HEK293 (cell line): Measurements from ENCODE around the gene GADD45GIP1.

Source experiments
- BCL11B ChIP-seq: fragments of 450-650 bp; formaldehyde crosslinking; IDR thresholded peaks from 2 replicates; pipeline ENCODE4 v1.5.1; 2016; ENCODE audit warnings: low read depth, missing biosample characterization, missing genetic modification characterization
- GFI1B ChIP-seq: fragments of 450-650 bp; formaldehyde crosslinking; IDR thresholded peaks from 2 replicates; pipeline ENCODE4 v1.5.1; 2016; ENCODE audit warnings: missing biosample characterization, missing genetic modification characterization
- HIC1 ChIP-seq: fragments of 450-650 bp; formaldehyde crosslinking; IDR thresholded peaks from 2 replicates; pipeline ENCODE4 v1.5.1; 2016; ENCODE audit warnings: missing biosample characterization, missing genetic modification characterization
- IKZF3 ChIP-seq: fragments of 450-650 bp; IDR thresholded peaks from 2 replicates; pipeline ENCODE4 v1.5.0; 2018; ENCODE audit warnings: missing biosample characterization, mild to moderate bottlenecking, missing genetic modification characterization, moderate library complexity
- KLF1 ChIP-seq: fragments of 450-650 bp; formaldehyde crosslinking; IDR thresholded peaks from 2 replicates; pipeline ENCODE4 v1.5.1; 2016; ENCODE audit warnings: missing biosample characterization, missing genetic modification characterization
- MYNN ChIP-seq: fragments of 450-650 bp; formaldehyde crosslinking; IDR thresholded peaks from 2 replicates; pipeline ENCODE4 v1.5.1; 2016; ENCODE audit warnings: missing biosample characterization, missing genetic modification characterization, borderline replicate concordance
- MZF1 ChIP-seq: fragments of 450-650 bp; formaldehyde crosslinking; IDR thresholded peaks from 2 replicates; pipeline ENCODE4 v1.5.1; 2017; ENCODE audit warnings: missing biosample characterization, missing genetic modification characterization, borderline replicate concordance
- OSR2 ChIP-seq: fragments of 450-650 bp; formaldehyde crosslinking; IDR thresholded peaks from 2 replicates; pipeline ENCODE4 v1.5.1; 2016; ENCODE audit warnings: missing biosample characterization, missing genetic modification characterization
- OVOL3 ChIP-seq: fragments of 450-650 bp; formaldehyde crosslinking; IDR thresholded peaks from 2 replicates; pipeline ENCODE4 v1.5.1; 2016; ENCODE audit warnings: missing biosample characterization, missing genetic modification characterization
- PATZ1 ChIP-seq: fragments of 450-650 bp; formaldehyde crosslinking; IDR thresholded peaks from 2 replicates; pipeline ENCODE4 v1.5.1; 2016; ENCODE audit warnings: missing biosample characterization, missing genetic modification characterization
- PRDM1 ChIP-seq: fragments of 450-650 bp; formaldehyde crosslinking; IDR thresholded peaks from 2 replicates; pipeline ENCODE4; 2016; ENCODE audit warnings: missing biosample characterization, missing genetic modification characterization
- PRDM10 ChIP-seq: fragments of 450-650 bp; formaldehyde crosslinking; IDR thresholded peaks from 2 replicates; pipeline ENCODE4 v1.5.1; 2016; ENCODE audit warnings: missing biosample characterization, missing genetic modification characterization
- ZNF2 ChIP-seq: fragments of 450-650 bp; formaldehyde crosslinking; IDR thresholded peaks from 2 replicates; pipeline ENCODE4 v1.5.1; 2016; ENCODE audit warnings: missing biosample characterization, missing genetic modification characterization
- ZNF239 ChIP-seq: fragments of 450-650 bp; formaldehyde crosslinking; IDR thresholded peaks from 2 replicates; pipeline ENCODE4 v1.5.1; 2016; ENCODE audit warnings: missing biosample characterization, missing genetic modification characterization
- ZNF24 ChIP-seq: fragments of 450-650 bp; formaldehyde crosslinking; IDR thresholded peaks from 2 replicates; pipeline ENCODE4 v1.5.1; 2016; ENCODE audit warnings: missing biosample characterization, missing genetic modification characterization
- ZNF274 ChIP-seq, 2 experiments: fragments of 200-500 bp in 1 of 2; fragments of 450-650 bp in 1 of 2; sonication (Bioruptor generic) in 1 of 2; formaldehyde crosslinking in 1 of 2; IDR thresholded peaks; 2 replicates each; pipeline versions ENCODE4 v1.5.1 to v1.6.1; 2014 to 2016; ENCODE audit warnings: borderline replicate concordance in 1 of 2, inconsistent platforms in 1 of 2, low read length in 1 of 2, missing biosample characterization in 1 of 2, missing genetic modification characterization in 1 of 2
- ZNF324 ChIP-seq: fragments of 450-650 bp; formaldehyde crosslinking; IDR thresholded peaks from 2 replicates; pipeline ENCODE4 v1.5.1; 2016; ENCODE audit warnings: missing biosample characterization, missing genetic modification characterization
- ZNF335 ChIP-seq: fragments of 450-650 bp; formaldehyde crosslinking; conservative IDR thresholded peaks from 2 replicates; pipeline ENCODE4 v1.5.1; 2016; ENCODE audit warnings: missing biosample characterization, missing genetic modification characterization
- ZNF555 ChIP-seq: fragments of 450-650 bp; formaldehyde crosslinking; conservative IDR thresholded peaks from 2 replicates; pipeline ENCODE4 v1.5.1; 2017; ENCODE audit warnings: missing biosample characterization, mild to moderate bottlenecking, missing genetic modification characterization, inconsistent platforms
- ZNF600 ChIP-seq: fragments of 450-650 bp; formaldehyde crosslinking; IDR thresholded peaks from 2 replicates; pipeline ENCODE4 v1.5.1; 2016; ENCODE audit warnings: missing biosample characterization, missing genetic modification characterization
- ZNF626 ChIP-seq: fragments of 450-650 bp; sonication (Bioruptor Pico); formaldehyde crosslinking; IDR thresholded peaks from 2 replicates; pipeline ENCODE4 v1.5.1; 2018; ENCODE audit warnings: missing biosample characterization, missing genetic modification characterization, inconsistent platforms
- ZNF677 ChIP-seq: fragments of 450-650 bp; IDR thresholded peaks from 2 replicates; pipeline ENCODE4 v1.5.0; 2018; ENCODE audit warnings: missing biosample characterization, mild to moderate bottlenecking, missing genetic modification characterization, moderate library complexity
- ZSCAN16 ChIP-seq: fragments of 450-650 bp; formaldehyde crosslinking; IDR thresholded peaks from 2 replicates; pipeline ENCODE4 v1.5.1; 2016; ENCODE audit warnings: missing biosample characterization, missing genetic modification characterization
- ZSCAN18 ChIP-seq: fragments of 450-650 bp; formaldehyde crosslinking; IDR thresholded peaks from 2 replicates; pipeline ENCODE4 v1.5.1; 2016; ENCODE audit warnings: missing biosample characterization, missing genetic modification characterization
- ZSCAN30 ChIP-seq: fragments of 450-650 bp; IDR thresholded peaks from 2 replicates; pipeline ENCODE4 v1.5.1; 2018; ENCODE audit warnings: missing biosample characterization, mild to moderate bottlenecking, missing genetic modification characterization, moderate library complexity
- TF ChIP-seq, protein P1 (sequence below): fragments of 450-650 bp; formaldehyde crosslinking; IDR thresholded peaks from 2 replicates; pipeline ENCODE4 v1.5.1; 2016; ENCODE audit warnings: missing biosample characterization, missing genetic modification characterization
- TF ChIP-seq, protein P2 (sequence below): fragments of 450-650 bp; formaldehyde crosslinking; IDR thresholded peaks from 2 replicates; pipeline ENCODE4 v1.5.1; 2016; ENCODE audit warnings: missing biosample characterization, missing genetic modification characterization

GADD45GIP1 gene

GRCh38 chr19:12937927-12938778 is 18.9 kb downstream of the GADD45GIP1 start, which contains the start of gene CALR (continued):
- TF ChIP-seq ZSCAN18 (tag by site-specific recombination), result no peak
- peak; percentile 78 for TF ChIP-seq HIC1 (tag by site-specific recombination)
- TF ChIP-seq PRDM10, result peak; percentile 69
- TF ChIP-seq GFI1B (tag by site-specific recombination), result no peak
- no peak for TF ChIP-seq IKZF3 (tag by site-specific recombination)
- no peak for TF ChIP-seq PRDM1 (tag by site-specific recombination)
- peak; percentile 98 for TF ChIP-seq BCL11B (tag by site-specific recombination)
- TF ChIP-seq PATZ1 (tag by site-specific recombination), result peak; percentile 99
- TF ChIP-seq ZNF274 (IDR thresholded peaks at IDR 0.05; ENCODE audit: low read length), result no peak
- TF ChIP-seq ZNF274 (tag by site-specific recombination; IDR thresholded peaks at IDR 0.05; ENCODE audit: borderline replicate concordance), result no peak
- no peak for TF ChIP-seq ZNF555
- no peak; the same call in 1 of the 2 replicates for TF ChIP-seq ZSCAN30 (tag by site-specific recombination)
- no peak for TF ChIP-seq MZF1 (tag by site-specific recombination)
- TF ChIP-seq ZNF239 (tag by site-specific recombination), result no peak
- TF ChIP-seq ZNF677 (tag by site-specific recombination), result no peak
- no peak for TF ChIP-seq ZSCAN16 (tag by site-specific recombination)
- TF ChIP-seq KLF1 (tag by site-specific recombination), result peak; percentile 70
- TF ChIP-seq, protein P1, sequence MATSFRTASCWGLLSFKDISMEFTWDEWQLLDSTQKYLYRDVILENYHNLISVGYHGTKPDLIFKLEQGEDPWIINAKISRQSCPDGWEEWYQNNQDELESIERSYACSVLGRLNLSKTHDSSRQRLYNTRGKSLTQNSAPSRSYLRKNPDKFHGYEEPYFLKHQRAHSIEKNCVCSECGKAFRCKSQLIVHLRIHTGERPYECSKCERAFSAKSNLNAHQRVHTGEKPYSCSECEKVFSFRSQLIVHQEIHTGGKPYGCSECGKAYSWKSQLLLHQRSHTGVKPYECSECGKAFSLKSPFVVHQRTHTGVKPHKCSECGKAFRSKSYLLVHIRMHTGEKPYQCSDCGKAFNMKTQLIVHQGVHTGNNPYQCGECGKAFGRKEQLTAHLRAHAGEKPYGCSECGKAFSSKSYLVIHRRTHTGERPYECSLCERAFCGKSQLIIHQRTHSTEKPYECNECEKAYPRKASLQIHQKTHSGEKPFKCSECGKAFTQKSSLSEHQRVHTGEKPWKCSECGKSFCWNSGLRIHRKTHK (tag by site-specific recombination), result no peak
- TF ChIP-seq ZNF24, result peak; percentile 90
- TF ChIP-seq, protein P2, sequence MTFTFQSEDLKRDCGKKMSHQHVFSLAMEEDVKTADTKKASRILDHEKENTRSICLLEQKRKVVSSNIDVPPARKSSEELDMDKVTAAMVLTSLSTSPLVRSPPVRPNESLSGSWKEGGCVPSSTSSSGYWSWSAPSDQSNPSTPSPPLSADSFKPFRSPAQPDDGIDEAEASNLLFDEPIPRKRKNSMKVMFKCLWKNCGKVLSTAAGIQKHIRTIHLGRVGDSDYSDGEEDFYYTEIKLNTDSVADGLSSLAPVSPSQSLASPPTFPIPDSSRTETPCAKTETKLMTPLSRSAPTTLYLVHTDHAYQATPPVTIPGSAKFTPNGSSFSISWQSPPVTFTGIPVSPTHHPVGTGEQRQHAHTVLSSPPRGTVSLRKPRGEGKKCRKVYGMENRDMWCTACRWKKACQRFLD, result no peak
- no peak for TF ChIP-seq OSR2 (tag by site-specific recombination)
- TF ChIP-seq ZNF600 (tag by site-specific recombination), result peak; percentile 37
- TF ChIP-seq OVOL3 (tag by site-specific recombination), result no peak
- peak; percentile 82 for TF ChIP-seq ZNF2 (tag by site-specific recombination)
- TF ChIP-seq MYNN, result no peak
- TF ChIP-seq ZNF626 (tag by site-specific recombination), result no peak
- peak; percentile 87 for TF ChIP-seq ZNF335 (tag by site-specific recombination)
- peak; percentile 28; the same call in 1 of the 2 replicates for TF ChIP-seq ZNF324 (tag by site-specific recombination)
